GM12891 (cell line): ENCODE results near the gene CCDC63. TPM values are rescaled to one million over a fixed set of nuclear protein-coding genes. Genes with fewer than 3 reads are reported as not detected.

Source experiments
- DNase-seq: peaks from one replicate; pipeline ENCODE4 v3.0.0; 2011; ENCODE audit warnings: low spot score; ENCODE audit not compliant: insufficient read length
- FAIRE-seq: peaks from 2 replicates; lab custom pipeline; 2011; peaks lifted over from hg19 to GRCh38; lab: Jason Lieb, UNC
- PAX5 ChIP-seq: IDR thresholded peaks from 2 replicates; pipeline ENCODE4 v1.6.1; 2011; ENCODE audit warnings: low read length, moderate library complexity, mild to moderate bottlenecking; ENCODE audit not compliant: insufficient read depth, severe bottlenecking
- POLR2A ChIP-seq: IDR thresholded peaks from 2 replicates; pipeline ENCODE4 v1.6.1; 2011; ENCODE audit warnings: low read depth, low read length, control low read depth
- POLR2AphosphoS5 ChIP-seq: IDR thresholded peaks from 2 replicates; pipeline ENCODE4 v1.6.1; 2011; ENCODE audit warnings: low read depth, low read length, control low read depth
- POU2F2 ChIP-seq: IDR thresholded peaks from 2 replicates; pipeline ENCODE4 v1.6.1; 2011; ENCODE audit warnings: low read depth, mild to moderate bottlenecking, control low read depth, low read length, moderate library complexity
- SPI1 ChIP-seq: IDR thresholded peaks from 2 replicates; pipeline ENCODE4 v1.6.1; 2011; ENCODE audit warnings: low read depth, low read length, control low read depth
- TAF1 ChIP-seq: IDR thresholded peaks from 2 replicates; pipeline ENCODE4 v1.6.1; 2011; ENCODE audit warnings: low read depth, low read length, control low read depth
- polyA plus RNA-seq: library from polyadenylated mRNA; unstranded; fragments of >200 nt; gene quantifications from one replicate; pipeline ENCODE4 v1.2.1, GENCODE V29; 2012; ENCODE audit warnings: low read depth, missing spikeins, inconsistent platforms; ENCODE audit not compliant: missing spikeins

Gene CCDC63
- polyA plus RNA-seq = not detected

- DNase-seq (peak; percentile 59), FAIRE-seq (peak; percentile 73)
- TF ChIP-seq TAF1 = no peak
These were observed at the start of gene CCDC63 for GRCh38 chr12:110846615-110847566. TSS of gene CCDC63 (plus strand) at chr12:110846987. CDS start at chr12:110852955, 5,968 bp downstream.

- no peak for TF ChIP-seq POLR2AphosphoS5
- no peak for TF ChIP-seq TAF1
- no peak for TF ChIP-seq PAX5
- no peak for TF ChIP-seq SPI1
- TF ChIP-seq POU2F2 = no peak
- TF ChIP-seq POLR2A = no peak
- DNase-seq (no peak), FAIRE-seq (no peak)
These were observed 48.3 kb upstream of the CCDC63 start for GRCh38 chr12:110798461-110798860.

DNA sequence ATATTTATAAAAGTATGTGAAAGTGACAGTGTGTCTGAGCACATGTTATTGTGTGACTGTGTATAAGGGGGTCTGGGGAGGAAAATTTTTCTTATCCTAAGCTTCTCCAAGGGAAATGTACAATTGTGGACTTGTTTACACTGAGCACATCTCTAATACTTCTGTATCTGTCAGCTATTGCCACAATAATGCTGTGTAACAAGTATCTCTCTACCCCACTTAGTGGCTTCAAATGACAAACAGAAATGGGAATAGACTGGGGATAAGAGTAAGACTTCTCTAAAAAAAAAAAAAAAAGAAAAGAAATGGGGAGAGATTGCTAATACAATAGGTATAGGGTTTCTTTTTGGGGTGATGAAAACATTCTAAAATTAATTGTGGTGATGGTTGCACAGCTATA, 44.3 kb upstream of the CCDC63 start:
- TF ChIP-seq POU2F2 (no peak), POLR2AphosphoS5 (no peak), SPI1 (no peak), PAX5 (no peak), POLR2A (no peak), TAF1 (no peak)
- DNase-seq (no peak), FAIRE-seq (no peak)

DNA sequence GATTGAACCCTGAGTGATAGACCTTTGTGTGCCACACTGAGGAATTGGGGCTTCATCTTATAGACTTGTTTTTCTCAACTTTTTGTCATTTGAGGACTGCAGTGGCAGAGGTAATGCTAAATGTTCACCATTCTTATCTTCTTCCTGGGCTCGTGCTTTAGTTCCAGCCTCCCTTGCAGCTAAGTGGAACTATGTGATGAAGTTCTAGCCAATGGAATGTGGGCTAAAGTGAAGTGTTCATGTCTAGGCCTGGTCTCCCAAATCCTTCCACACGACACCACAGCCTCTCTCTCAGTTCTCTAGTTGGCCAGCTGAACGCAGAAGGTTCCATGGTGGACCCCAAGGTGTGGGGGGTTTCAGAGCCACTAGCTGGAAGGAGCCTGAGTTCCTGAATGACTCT, 42.4 kb upstream of the CCDC63 start:
- FAIRE-seq (no peak), DNase-seq (no peak)
- TF ChIP-seq POLR2A (no peak), TAF1 (no peak), PAX5 (no peak), POU2F2 (no peak), POLR2AphosphoS5 (no peak), SPI1 (no peak)

DNA sequence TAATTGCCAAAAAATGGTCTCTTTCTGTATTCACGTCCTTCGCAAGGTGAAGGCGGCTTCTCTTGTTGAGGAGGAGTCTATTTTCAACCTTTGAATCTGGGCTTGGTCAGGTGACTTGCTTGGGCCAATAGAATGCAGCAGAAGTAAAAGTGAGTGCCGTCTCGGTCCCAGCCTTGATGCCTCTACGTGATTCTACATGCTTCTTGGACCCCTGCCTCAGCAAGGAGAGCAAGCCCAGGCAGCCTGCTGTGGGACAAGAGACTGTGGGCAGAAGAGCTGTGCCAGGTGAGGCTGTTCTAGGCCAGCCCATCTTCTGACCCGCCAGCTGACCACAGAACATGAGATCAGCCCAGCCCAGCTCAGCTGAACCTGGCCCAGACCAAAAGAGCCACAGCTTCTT, 39.1 kb upstream of the CCDC63 start:
- DNase-seq (no peak), FAIRE-seq (no peak)
- TF ChIP-seq SPI1 (no peak), POLR2AphosphoS5 (no peak), POLR2A (no peak), PAX5 (no peak), TAF1 (no peak), POU2F2 (no peak)

GRCh38 chr12:110809149-110809548, 37.6 kb upstream of the CCDC63 start:
- FAIRE-seq (no peak), DNase-seq (no peak)
- no peak for TF ChIP-seq TAF1
- no peak for TF ChIP-seq POU2F2
- TF ChIP-seq POLR2A = no peak
- TF ChIP-seq SPI1 = no peak
- TF ChIP-seq PAX5 = no peak
- no peak for TF ChIP-seq POLR2AphosphoS5

DNA sequence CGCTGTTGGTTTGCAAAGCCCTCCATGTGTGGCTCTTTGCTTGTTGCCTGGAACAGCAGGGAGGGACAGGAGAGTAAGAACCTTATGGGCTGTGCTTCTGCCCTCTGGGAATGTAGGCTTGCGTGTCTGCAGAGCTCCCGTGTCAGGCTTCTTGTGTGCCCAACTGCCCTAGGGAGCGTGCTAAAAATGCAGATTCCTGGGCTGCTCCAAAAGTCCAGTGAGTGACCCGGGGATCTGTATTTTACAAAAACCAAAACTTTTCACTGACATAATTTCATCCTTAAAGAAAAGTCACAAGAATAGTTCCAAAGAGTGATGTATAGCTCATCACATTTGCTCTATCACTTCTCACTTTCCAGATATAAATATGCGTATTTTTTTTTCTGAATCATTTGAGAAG, 34.8 kb upstream of the CCDC63 start:
- TF ChIP-seq SPI1 (no peak), POU2F2 (no peak), POLR2AphosphoS5 (no peak), PAX5 (no peak), POLR2A (no peak), TAF1 (no peak)
- FAIRE-seq (no peak), DNase-seq (no peak)

GRCh38 chr12:110813285-110813684, 33.5 kb upstream of the CCDC63 start:
- TF ChIP-seq POU2F2 = no peak
- TF ChIP-seq SPI1 = no peak
- TF ChIP-seq PAX5 = no peak
- TF ChIP-seq POLR2AphosphoS5 = no peak
- TF ChIP-seq TAF1 = no peak
- no peak for TF ChIP-seq POLR2A
- no peak for FAIRE-seq
- DNase-seq = no peak

GRCh38 chr12:110813756-110814155, 33.0 kb upstream of the CCDC63 start:
- FAIRE-seq (no peak), DNase-seq (no peak)
- TF ChIP-seq POLR2A (no peak), TAF1 (no peak), PAX5 (no peak), POLR2AphosphoS5 (no peak), POU2F2 (no peak), SPI1 (no peak)

DNA sequence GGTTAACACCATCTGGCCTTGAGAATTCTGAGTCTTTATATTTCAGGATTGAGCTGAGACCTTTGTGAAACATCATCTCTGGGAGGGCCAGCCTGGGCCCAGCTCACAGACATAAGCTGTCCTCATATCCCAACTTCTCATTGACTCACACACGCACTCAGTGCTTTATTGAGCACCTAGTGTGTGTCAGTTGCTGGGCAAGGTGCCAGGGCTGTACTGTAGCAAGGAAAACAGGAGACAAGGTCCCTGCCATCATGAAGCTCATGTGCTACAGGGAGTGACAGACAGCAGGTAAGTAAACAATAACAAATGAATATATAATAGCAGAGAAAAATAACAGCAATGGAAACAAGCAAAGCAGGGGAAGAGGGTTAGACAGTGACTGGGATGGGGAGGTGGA, 30.5 kb upstream of the CCDC63 start:
- TF ChIP-seq PAX5 = no peak
- no peak for TF ChIP-seq POLR2A
- TF ChIP-seq POLR2AphosphoS5 = no peak
- no peak for TF ChIP-seq TAF1
- TF ChIP-seq SPI1 = no peak
- no peak for TF ChIP-seq POU2F2
- FAIRE-seq (no peak), DNase-seq (no peak)
